Endothelial cell of umbilical vein (primary cell): ENCODE measurements around the gene PTN. TPM values are rescaled to one million over a fixed set of nuclear protein-coding genes. Genes with fewer than 3 reads are reported as not detected.

Source experiments
- BruUV-seq: library from RNA; stranded (reverse); fragments of 400-500 nt; replicated peaks from 2 replicates; lab custom pipeline; 2021; lab: Mats Ljungman, UMichigan
- CTCF ChIA-PET: fragments of 300-600, 350-600 bp; sonication (Branson Sonifier 250); formaldehyde crosslinking; loops from one replicate; lab custom pipeline; 2021; ENCODE audit warnings: antibody characterized with exemption, inconsistent platforms; lab: Charles Lee
- POLR2A ChIA-PET: fragments of 300-600, 350-600 bp; sonication (Branson Sonifier 250); formaldehyde crosslinking; loops from one replicate; lab custom pipeline; 2021; ENCODE audit warnings: antibody characterized with exemption, inconsistent platforms; lab: Charles Lee
- DNase-seq: peaks from one replicate; pipeline ENCODE4 v3.0.0-alpha.2; 2011; ENCODE audit warnings: low read depth, low spot score
- FAIRE-seq: peaks from 2 replicates; lab custom pipeline; 2011; peaks lifted over from hg19 to GRCh38; lab: Jason Lieb, UNC
- H2AFZ ChIP-seq: 2 replicates; pipeline ENCODE4 v1.6.0; 2012; ENCODE audit warnings: low read depth, low read length, control low read depth, inconsistent platforms
- H3K27ac ChIP-seq: 2 replicates; pipeline ENCODE4 v1.5.1; 2011; ENCODE audit warnings: low read depth, mild to moderate bottlenecking, control low read depth, low read length, moderate library complexity; ENCODE audit not compliant: insufficient read depth
- H3K27me3 ChIP-seq, 2 experiments: 2 replicates each; pipeline versions ENCODE4 v1.6.0 to v1.6.1; 2011; ENCODE audit warnings: low read length in 2 of 2, mixed read lengths in 1 of 2; ENCODE audit not compliant: control insufficient read depth in 2 of 2, insufficient read depth in 2 of 2
- H3K36me3 ChIP-seq, 2 experiments: 2 replicates in 1 of 2; 3 replicates in 1 of 2; pipeline ENCODE4 v1.5.1; 2011; ENCODE audit warnings: low read length in 2 of 2, mild to moderate bottlenecking in 1 of 2, moderate library complexity in 1 of 2; ENCODE audit not compliant: control insufficient read depth in 2 of 2, insufficient read depth in 2 of 2; ENCODE audit errors: extremely low read depth in 1 of 2
- H3K4me1 ChIP-seq: 3 replicates; pipeline ENCODE4 v1.5.1; 2011; ENCODE audit warnings: mild to moderate bottlenecking, low read length; ENCODE audit not compliant: control insufficient read depth, insufficient read depth; ENCODE audit errors: extremely low read depth
- H3K4me2 ChIP-seq: 2 replicates; pipeline ENCODE4 v1.6.1; 2011; ENCODE audit warnings: low read length, control low read depth, mixed read lengths; ENCODE audit not compliant: insufficient read depth
- H3K4me3 ChIP-seq, 3 experiments: fragments of 200-600 bp in 1 of 3; sonication (generic), shearing (Covaris generic) in 1 of 3; replicated peaks in 1 of 3; 2 replicates each; pipeline ENCODE4 v1.5.1; 2011 to 2016; ENCODE audit warnings: control low read depth in 3 of 3, low read length in 3 of 3, mild to moderate bottlenecking in 2 of 3, inconsistent platforms in 1 of 3, low read depth in 1 of 3, moderate library complexity in 1 of 3; ENCODE audit not compliant: insufficient read depth in 1 of 3
- H3K79me2 ChIP-seq: 2 replicates; pipeline ENCODE4 v1.6.0; 2012; ENCODE audit warnings: low read length, inconsistent platforms; ENCODE audit not compliant: control insufficient read depth, insufficient read depth
- H3K9ac ChIP-seq: replicated peaks from 2 replicates; pipeline ENCODE3; 2011; ENCODE audit warnings: low read length, control low read depth; ENCODE audit not compliant: insufficient read depth; ENCODE audit errors: extremely low read depth
- H3K9me1 ChIP-seq: replicated peaks from 3 replicates; pipeline ENCODE4 v1.6.0; 2011; ENCODE audit warnings: mild to moderate bottlenecking, low read length; ENCODE audit not compliant: control insufficient read depth, insufficient read depth; ENCODE audit errors: extremely low read depth
- H3K9me3 ChIP-seq: replicated peaks from 2 replicates; pipeline ENCODE4 v1.5.1; 2012; ENCODE audit warnings: low read length, inconsistent platforms; ENCODE audit not compliant: control insufficient read depth, insufficient read depth
- H4K20me1 ChIP-seq: replicated peaks from 2 replicates; pipeline ENCODE3; 2011; ENCODE audit warnings: mild to moderate bottlenecking, low read length; ENCODE audit not compliant: control insufficient read depth, insufficient read depth; ENCODE audit errors: extremely low read depth
- EZH2 ChIP-seq: IDR thresholded peaks from 2 replicates; pipeline ENCODE4 v1.6.1; 2012; ENCODE audit warnings: borderline replicate concordance, low read depth, mild to moderate bottlenecking, moderate library complexity, low read length, inconsistent platforms; ENCODE audit not compliant: severe bottlenecking
- FOS ChIP-seq: IDR thresholded peaks from 2 replicates; pipeline ENCODE4 v1.6.1; 2011; ENCODE audit warnings: mild to moderate bottlenecking, low read length, moderate library complexity, borderline replicate concordance; ENCODE audit not compliant: insufficient read depth
- GATA2 ChIP-seq: IDR thresholded peaks from 2 replicates; pipeline ENCODE4 v1.7.0; 2011; ENCODE audit warnings: low read depth, mild to moderate bottlenecking, moderate library complexity, mixed read lengths, low read length; ENCODE audit not compliant: insufficient read length, insufficient read depth
- JUN ChIP-seq: IDR thresholded peaks from 2 replicates; pipeline ENCODE4 v1.6.1; 2011; ENCODE audit warnings: borderline replicate concordance, low read depth; ENCODE audit not compliant: insufficient read length, insufficient read depth
- MYC ChIP-seq: IDR thresholded peaks from one replicate; pipeline ENCODE4 v1.6.1; 2011; ENCODE audit warnings: mild to moderate bottlenecking, low read depth, low read length
- POLR2A ChIP-seq: IDR thresholded peaks from 2 replicates; pipeline ENCODE4 v1.6.1; 2012; ENCODE audit warnings: low read depth, mild to moderate bottlenecking, control low read depth, low read length
- POLR2AphosphoS5 ChIP-seq: IDR thresholded peaks from 2 replicates; pipeline ENCODE4 v1.6.1; 2012; ENCODE audit warnings: low read depth, mild to moderate bottlenecking, control low read depth, low read length, moderate library complexity; ENCODE audit not compliant: insufficient read depth
- dilution Hi-C: fragments of 300-500 bp; cut with MboI; formaldehyde crosslinking; loops from one replicate; pipeline ENCODE4 v1.15.0; 2019; ENCODE audit warnings: low sequenced_read_pairs; ENCODE audit not compliant: extremely low pct_ligation_motif_present
- intact Hi-C: fragments of 100-400 bp; cut with micrococcal nuclease; formaldehyde crosslinking; loops from one replicate; pipeline ENCODE4 v1.10.0; 2022
- polyA plus RNA-seq, 4 experiments: library from polyadenylated mRNA; depleted of rRNA in 3 of 4; stranded (reverse) in 3 of 4; unstranded in 1 of 4; fragments of >200 nt; gene quantifications; 2 replicates each; pipeline versions ENCODE4 v1.2.1 to v1.2.3, GENCODE V29; 2011 to 2012; ENCODE audit warnings: missing spikeins in 1 of 4
- total RNA-seq: library from RNA; stranded (reverse); gene quantifications from 2 replicates; pipeline ENCODE4 v1.2.3, GENCODE V29; 2021
- TF ChIP-seq, protein P1 (sequence below): IDR thresholded peaks from 2 replicates; pipeline ENCODE4 v1.6.1; 2011; ENCODE audit not compliant: insufficient read depth, insufficient read length
- TF ChIP-seq, protein P2 (sequence below), 2 donors: IDR thresholded peaks; 1 replicate in 1 of 2; 2 replicates in 1 of 2; pipeline ENCODE4 v1.5.1; 2011; ENCODE audit warnings: low read length in 2 of 2, mild to moderate bottlenecking in 2 of 2, moderate library complexity in 2 of 2, control low read depth in 1 of 2, inconsistent platforms in 1 of 2, low read depth in 1 of 2; ENCODE audit not compliant: insufficient read depth in 1 of 2; ENCODE audit errors: extremely low read depth in 1 of 2

PTN gene
- total and polyA plus RNA-seq, 2 donors (not counting 3 experiments of a cell fraction or from before 2014, with no cell fraction given) = 0.07 TPM; not detected in 1

DNA sequence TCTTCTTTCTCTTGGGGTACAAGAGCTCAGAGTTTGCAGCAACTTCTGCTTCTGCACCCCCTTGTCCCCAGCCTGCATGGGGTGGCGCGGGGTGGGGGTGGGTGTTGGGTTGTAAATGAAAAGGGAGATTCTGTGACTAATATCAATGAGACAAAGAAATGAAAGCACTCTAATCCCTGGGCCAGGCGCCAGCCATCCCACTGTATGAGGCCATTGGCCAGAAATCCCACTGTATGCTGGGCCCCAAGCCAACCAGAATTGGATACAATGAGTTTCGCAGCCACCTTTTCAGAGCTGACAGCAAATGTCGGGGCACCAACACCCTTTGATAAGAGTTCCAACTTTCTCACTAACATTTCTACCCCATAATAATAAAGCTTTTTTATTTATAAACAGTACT, 10.9 kb upstream of the PTN start:
- DNase-seq = no peak
- POLR2A ChIA-PET = no interaction called here
- no TSS peak for BruUV-seq

More for the DNA sequence above, 10.9 kb upstream of the PTN start:
- intact Hi-C loops (no loop called here), dilution Hi-C loops (no loop called here)
- TF ChIP-seq EZH2 (no peak), FOS (no peak), MYC (no peak), POLR2A (no peak), POLR2AphosphoS5 (no peak), GATA2 (no peak), JUN (no peak)
- TF ChIP-seq, protein P1, sequence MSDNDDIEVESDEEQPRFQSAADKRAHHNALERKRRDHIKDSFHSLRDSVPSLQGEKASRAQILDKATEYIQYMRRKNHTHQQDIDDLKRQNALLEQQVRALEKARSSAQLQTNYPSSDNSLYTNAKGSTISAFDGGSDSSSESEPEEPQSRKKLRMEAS = no peak
- TF ChIP-seq, protein P2, sequence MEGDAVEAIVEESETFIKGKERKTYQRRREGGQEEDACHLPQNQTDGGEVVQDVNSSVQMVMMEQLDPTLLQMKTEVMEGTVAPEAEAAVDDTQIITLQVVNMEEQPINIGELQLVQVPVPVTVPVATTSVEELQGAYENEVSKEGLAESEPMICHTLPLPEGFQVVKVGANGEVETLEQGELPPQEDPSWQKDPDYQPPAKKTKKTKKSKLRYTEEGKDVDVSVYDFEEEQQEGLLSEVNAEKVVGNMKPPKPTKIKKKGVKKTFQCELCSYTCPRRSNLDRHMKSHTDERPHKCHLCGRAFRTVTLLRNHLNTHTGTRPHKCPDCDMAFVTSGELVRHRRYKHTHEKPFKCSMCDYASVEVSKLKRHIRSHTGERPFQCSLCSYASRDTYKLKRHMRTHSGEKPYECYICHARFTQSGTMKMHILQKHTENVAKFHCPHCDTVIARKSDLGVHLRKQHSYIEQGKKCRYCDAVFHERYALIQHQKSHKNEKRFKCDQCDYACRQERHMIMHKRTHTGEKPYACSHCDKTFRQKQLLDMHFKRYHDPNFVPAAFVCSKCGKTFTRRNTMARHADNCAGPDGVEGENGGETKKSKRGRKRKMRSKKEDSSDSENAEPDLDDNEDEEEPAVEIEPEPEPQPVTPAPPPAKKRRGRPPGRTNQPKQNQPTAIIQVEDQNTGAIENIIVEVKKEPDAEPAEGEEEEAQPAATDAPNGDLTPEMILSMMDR (IDR thresholded peaks at IDR 0.05; ENCODE audit: extremely low read depth in 1 of 2, insufficient read depth in 1 of 2, low read depth in 1 of 2, low read length in 2 of 2) = no peak
- H3K4me2 ChIP-seq = no peak overlapping the region
- H4K20me1 ChIP-seq = no peaks in the 10 kb centered on the region
- no peaks in the 10 kb centered on the region for H3K79me2 ChIP-seq
- no peaks in the 10 kb centered on the region for H3K9me3 ChIP-seq
- H2AFZ ChIP-seq = no peak overlapping the region
- no peak overlapping the region for H3K4me3 ChIP-seq
- no peak for FAIRE-seq
- H3K4me1 ChIP-seq = no peaks in the 10 kb centered on the region
- CTCF ChIA-PET = no interaction called here
- H3K9me1 ChIP-seq = no peaks in the 10 kb centered on the region
- H3K36me3 ChIP-seq = no peaks in the 10 kb centered on the region
- H3K27ac ChIP-seq = no peak overlapping the region
- H3K27me3 ChIP-seq = no peaks in the 10 kb centered on the region
- H3K9ac ChIP-seq = no peak overlapping the region
